ENCODE data around the gene CEP170B.
"Not testable (repeated sequence)": the region's sequence is repeated elsewhere in the genome, so short reads cannot be mapped to it uniquely, and the experiment has no call there.

CEP170B gene

DNA sequence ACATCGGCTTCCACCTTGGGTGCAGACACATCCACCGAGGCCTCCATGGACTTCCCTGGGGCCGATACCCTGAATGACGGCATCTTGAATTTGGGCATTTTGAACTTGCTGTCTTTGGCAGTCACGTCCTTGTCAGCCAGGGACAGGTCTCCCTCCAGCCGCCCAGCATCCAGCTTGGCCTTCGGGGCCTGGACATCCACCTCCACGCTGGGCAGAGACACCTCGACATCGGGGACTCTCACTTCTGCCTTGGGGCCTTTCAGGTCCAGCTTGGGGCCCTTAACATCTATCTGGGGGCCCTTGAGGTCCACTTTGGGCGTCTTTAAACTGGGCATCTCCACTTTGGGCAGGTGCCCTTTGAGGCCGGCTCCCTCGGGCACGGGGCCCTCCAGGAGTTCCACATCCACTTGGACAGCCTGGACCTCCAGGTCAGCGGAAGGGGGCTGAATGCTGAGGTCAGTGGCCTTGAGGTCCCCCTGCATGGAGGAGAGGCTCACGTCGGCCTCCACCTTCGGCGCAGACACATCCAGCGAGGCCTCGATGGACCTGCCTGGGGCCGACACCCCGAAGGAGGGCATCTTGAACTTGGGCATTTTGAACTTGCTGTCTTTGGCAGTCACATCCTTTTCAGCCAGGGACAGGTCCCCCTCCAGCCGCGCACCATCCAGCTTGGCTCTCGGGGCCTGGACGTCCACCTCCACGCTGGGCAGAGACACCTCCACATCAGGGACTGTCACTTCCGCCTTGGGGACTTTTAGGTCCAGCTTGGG, 79.6 kb downstream of the CEP170B start:
- not testable (repeated sequence) for DNase-seq (ENCODE audit: low read depth)

GRCh38 chr14:104945266-104945665, 80.2 kb downstream of the CEP170B start:
- not testable (repeated sequence) for DNase-seq (ENCODE audit: low read depth)

Data from T-helper 22 cell (primary cell).